Measurements from ENCODE around the gene FAM83G. TPM values are rescaled to one million over a fixed set of nuclear protein-coding genes. Genes with fewer than 3 reads are reported as not detected.

Gene FAM83G
- polyA plus RNA-seq, 1 of the 3 experiments (the other 2 are of a cell fraction): 6.5 TPM

- peaks cover 0 to 8% of the 10 kb centered on the region in 2 experiments; a peak in 1 of 4 replicates for H3K4me1 ChIP-seq (ENCODE audit: control insufficient read depth in 1 of 2, insufficient read depth in 2 of 2, low read depth in 1 of 2, low read length in 1 of 2)
- 83% methylated on average over 4 of the region's 4 CpGs for WGBS (ENCODE audit: low lambda C conversion rate)
- no peak overlapping the region for H3K9ac ChIP-seq
- CTCF ChIA-PET: no interaction called here
- H3K27me3 ChIP-seq (ENCODE audit: insufficient read depth): no peaks in the 10 kb centered on the region; the same call in 1 of the 2 replicates
- no peak overlapping the region for H2AFZ ChIP-seq (ENCODE audit: low read depth)
- POLR2A ChIA-PET: no interaction called here
- no peaks in the 10 kb centered on the region for H3K79me2 ChIP-seq (ENCODE audit: insufficient read depth)
- no peaks in the 10 kb centered on the region for H3F3A ChIP-seq (replicated peaks; ENCODE audit: insufficient read depth)
- H3K9me3 ChIP-seq: no peaks in the 10 kb centered on the region
- H4K20me1 ChIP-seq (ENCODE audit: insufficient read depth): no peaks in the 10 kb centered on the region
- H3K9me2 ChIP-seq: no peaks in the 10 kb centered on the region
- no peak overlapping the region for H3K27ac ChIP-seq (ENCODE audit: low read depth in 2 of 2, low read length in 1 of 2)
- no peak overlapping the region for H3K4me2 ChIP-seq
- no peaks in the 10 kb centered on the region for H3K36me3 ChIP-seq (replicated peaks in 1 of 2; ENCODE audit: control insufficient read depth in 1 of 2, insufficient read depth in 2 of 2, low read length in 1 of 2)
- H3K4me3 ChIP-seq (ENCODE audit: low read depth in 2 of 2, low read length in 1 of 2): no peak overlapping the region
- TF ChIP-seq EZH2phosphoT487 (IDR thresholded peaks at IDR 0.05; ENCODE audit: borderline replicate concordance, low read depth) (no peak), MXI1 (IDR thresholded peaks at IDR 0.05; ENCODE audit: low read depth, low read length) (no peak), TEAD4 (IDR thresholded peaks at IDR 0.05; ENCODE audit: borderline replicate concordance, insufficient read depth) (no peak), ZBTB33 (IDR thresholded peaks at IDR 0.05; ENCODE audit: borderline replicate concordance, low read depth) (no peak), JUND (IDR thresholded peaks at IDR 0.05) (no peak), FOXJ3 (CRISPR knock-in tag; IDR thresholded peaks at IDR 0.05) (no peak), ELF1 (IDR thresholded peaks at IDR 0.05) (no peak), EP300 (IDR thresholded peaks at IDR 0.05; ENCODE audit: borderline replicate concordance in 1 of 2, low read depth in 1 of 2, low read length in 1 of 2) (no peak), REST (IDR thresholded peaks at IDR 0.05; ENCODE audit: low read depth, low read length) (no peak)
- DNase-seq: no peak
These were observed 54.2 kb downstream of the FAM83G start for GRCh38 chr17:18950346-18950745.

GRCh38 chr17:18949566-18949965, 55.0 kb downstream of the FAM83G start:
- no peak overlapping the region for H3K4me3 ChIP-seq (ENCODE audit: low read depth in 2 of 2, low read length in 1 of 2)
- H3K27ac ChIP-seq (ENCODE audit: low read depth in 2 of 2, low read length in 1 of 2): no peak overlapping the region
- H3K9ac ChIP-seq: no peak overlapping the region
- ChIA-PET POLR2A (no interaction called here), CTCF (interaction anchor here (1.2 to 2.6 kb wide), 4 partner anchors 11 to 91 kb away, joined by 3 to 26 read pairs (median 4); no protein-coding TSS in a partner anchor)
- H4K20me1 ChIP-seq (ENCODE audit: insufficient read depth): no peaks in the 10 kb centered on the region
- no peaks in the 10 kb centered on the region for H3K9me2 ChIP-seq
- no peaks in the 10 kb centered on the region; the same call in 1 of the 2 replicates for H3K27me3 ChIP-seq (ENCODE audit: insufficient read depth)
- H3K36me3 ChIP-seq (replicated peaks in 1 of 2; ENCODE audit: control insufficient read depth in 1 of 2, insufficient read depth in 2 of 2, low read length in 1 of 2): no peaks in the 10 kb centered on the region
- H3K4me1 ChIP-seq (ENCODE audit: control insufficient read depth in 1 of 2, insufficient read depth in 2 of 2, low read depth in 1 of 2, low read length in 1 of 2): peaks cover 0 to 8% of the 10 kb centered on the region in 2 experiments; a peak in 1 of 4 replicates
- H3F3A ChIP-seq (replicated peaks; ENCODE audit: insufficient read depth): no peaks in the 10 kb centered on the region
- no peak for DNase-seq
- H3K4me2 ChIP-seq: no peak overlapping the region
- H2AFZ ChIP-seq (ENCODE audit: low read depth): no peak overlapping the region
- no peaks in the 10 kb centered on the region for H3K79me2 ChIP-seq (ENCODE audit: insufficient read depth)
- H3K9me3 ChIP-seq: no peaks in the 10 kb centered on the region
- 67% methylated on average over 4 of the region's 6 CpGs for WGBS (ENCODE audit: low lambda C conversion rate)
- TF ChIP-seq REST (IDR thresholded peaks at IDR 0.05; ENCODE audit: low read depth, low read length) (no peak), TAF1 (IDR thresholded peaks at IDR 0.05; ENCODE audit: borderline replicate concordance, low read depth, low read length) (no peak), MEF2A (IDR thresholded peaks at IDR 0.05; ENCODE audit: borderline replicate concordance, low read depth) (no peak), ZBTB33 (IDR thresholded peaks at IDR 0.05; ENCODE audit: borderline replicate concordance, low read depth) (no peak), MXI1 (IDR thresholded peaks at IDR 0.05; ENCODE audit: low read depth, low read length) (no peak), FOXM1 (IDR thresholded peaks at IDR 0.05; ENCODE audit: low read depth) (no peak), GABPA (IDR thresholded peaks at IDR 0.05; ENCODE audit: low read depth) (no peak), FOXJ3 (CRISPR knock-in tag; IDR thresholded peaks at IDR 0.05) (no peak)

Data from SK-N-SH (cell line).